GM12874 (cell line): ENCODE measurements around the gene BOK.

Source experiments
- TF ChIP-seq, protein P1 (sequence below): IDR thresholded peaks from 2 replicates; pipeline ENCODE4 v1.5.1; 2011; ENCODE audit warnings: low read depth, mild to moderate bottlenecking, control low read depth, low read length, moderate library complexity; ENCODE audit not compliant: insufficient read depth

Gene BOK

DNA sequence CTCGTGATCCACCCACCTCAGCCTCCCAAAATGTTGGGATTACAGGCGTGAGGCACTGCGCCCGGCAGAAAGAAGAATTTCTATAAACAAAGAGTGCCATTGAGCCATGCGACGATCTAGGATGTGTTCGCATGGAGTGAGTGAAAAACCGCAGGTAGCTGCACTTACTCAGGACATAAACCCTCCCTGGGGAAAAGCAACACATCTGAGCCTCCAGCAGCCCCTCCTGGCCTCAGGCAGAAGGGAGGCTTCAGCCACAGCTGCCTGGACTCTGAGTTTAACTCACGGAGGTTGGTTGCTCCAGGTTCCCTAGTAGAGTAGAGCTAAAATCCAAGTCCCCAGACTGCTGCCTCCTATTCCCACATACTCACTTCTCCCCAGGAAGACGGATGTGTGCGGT lies 38.9 kb upstream of the BOK start:
- TF ChIP-seq, protein P1, sequence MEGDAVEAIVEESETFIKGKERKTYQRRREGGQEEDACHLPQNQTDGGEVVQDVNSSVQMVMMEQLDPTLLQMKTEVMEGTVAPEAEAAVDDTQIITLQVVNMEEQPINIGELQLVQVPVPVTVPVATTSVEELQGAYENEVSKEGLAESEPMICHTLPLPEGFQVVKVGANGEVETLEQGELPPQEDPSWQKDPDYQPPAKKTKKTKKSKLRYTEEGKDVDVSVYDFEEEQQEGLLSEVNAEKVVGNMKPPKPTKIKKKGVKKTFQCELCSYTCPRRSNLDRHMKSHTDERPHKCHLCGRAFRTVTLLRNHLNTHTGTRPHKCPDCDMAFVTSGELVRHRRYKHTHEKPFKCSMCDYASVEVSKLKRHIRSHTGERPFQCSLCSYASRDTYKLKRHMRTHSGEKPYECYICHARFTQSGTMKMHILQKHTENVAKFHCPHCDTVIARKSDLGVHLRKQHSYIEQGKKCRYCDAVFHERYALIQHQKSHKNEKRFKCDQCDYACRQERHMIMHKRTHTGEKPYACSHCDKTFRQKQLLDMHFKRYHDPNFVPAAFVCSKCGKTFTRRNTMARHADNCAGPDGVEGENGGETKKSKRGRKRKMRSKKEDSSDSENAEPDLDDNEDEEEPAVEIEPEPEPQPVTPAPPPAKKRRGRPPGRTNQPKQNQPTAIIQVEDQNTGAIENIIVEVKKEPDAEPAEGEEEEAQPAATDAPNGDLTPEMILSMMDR = no peak

DNA sequence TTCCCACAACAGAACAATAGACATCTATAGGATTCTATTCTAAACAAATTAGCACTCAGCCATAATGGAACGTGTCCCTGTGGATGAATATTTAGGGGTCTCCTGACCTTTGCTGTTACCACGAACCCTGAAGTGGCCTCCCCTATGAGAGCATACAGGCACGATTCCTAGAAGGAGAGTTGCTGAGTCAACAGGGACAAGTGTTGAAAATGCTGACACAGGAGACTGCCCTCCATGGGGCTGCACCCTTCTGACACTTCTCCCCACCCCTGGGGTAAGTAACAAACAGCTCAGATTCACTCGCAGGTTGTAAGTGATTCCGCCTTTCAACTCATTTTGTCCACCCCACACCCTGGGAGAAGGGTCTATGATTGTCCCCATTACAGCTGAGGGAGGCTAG lies 36.1 kb upstream of the BOK start:
- TF ChIP-seq, protein P1 = no peak

DNA sequence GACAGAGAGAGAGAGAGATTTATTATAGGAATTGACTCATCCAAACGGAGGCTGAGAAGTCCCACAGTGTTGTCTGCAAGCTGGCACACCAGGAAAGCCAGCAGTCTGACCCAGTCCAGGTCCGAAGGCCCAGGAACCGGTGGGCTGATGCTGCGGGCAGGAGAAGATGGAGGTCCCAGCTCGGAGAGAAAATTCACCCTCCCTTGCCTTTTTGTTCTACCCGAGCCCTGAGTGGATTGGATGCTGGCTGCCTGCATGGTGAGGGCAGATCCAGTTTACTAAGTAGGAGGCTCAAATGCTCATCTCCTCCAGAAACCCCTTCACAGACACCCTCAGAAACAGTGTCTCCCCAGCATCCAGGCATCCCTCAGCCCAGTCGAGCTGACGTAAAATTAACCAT lies 28.0 kb upstream of the BOK start:
- TF ChIP-seq, protein P1 = no peak

DNA sequence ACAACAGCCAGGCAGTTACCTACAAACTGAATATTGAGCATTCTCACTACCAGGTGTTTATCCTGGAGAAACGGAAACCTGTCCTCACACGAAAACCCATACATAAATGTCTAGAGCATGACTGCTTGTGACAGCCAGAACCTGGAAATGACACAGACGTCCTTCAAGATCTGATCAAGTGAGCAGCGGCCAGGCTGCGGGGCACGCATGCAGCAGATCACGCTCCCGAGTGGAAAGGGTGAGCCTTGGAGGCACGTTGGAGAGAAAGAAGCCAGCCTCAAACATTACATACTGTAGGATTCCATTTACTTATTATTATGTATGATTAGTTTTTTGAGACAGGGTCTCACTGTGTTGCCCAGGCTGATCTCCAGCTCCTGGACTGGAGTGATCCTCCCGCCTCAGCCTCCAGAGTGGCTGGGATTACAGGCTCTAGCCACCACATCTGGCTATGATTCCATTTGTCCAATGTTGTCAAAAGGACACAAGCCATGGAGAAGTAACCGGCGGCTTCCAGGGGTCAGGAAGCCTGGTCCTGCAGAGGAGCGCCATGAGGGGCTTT lies 27.3 kb upstream of the BOK start:
- TF ChIP-seq, protein P1 = no peak

DNA sequence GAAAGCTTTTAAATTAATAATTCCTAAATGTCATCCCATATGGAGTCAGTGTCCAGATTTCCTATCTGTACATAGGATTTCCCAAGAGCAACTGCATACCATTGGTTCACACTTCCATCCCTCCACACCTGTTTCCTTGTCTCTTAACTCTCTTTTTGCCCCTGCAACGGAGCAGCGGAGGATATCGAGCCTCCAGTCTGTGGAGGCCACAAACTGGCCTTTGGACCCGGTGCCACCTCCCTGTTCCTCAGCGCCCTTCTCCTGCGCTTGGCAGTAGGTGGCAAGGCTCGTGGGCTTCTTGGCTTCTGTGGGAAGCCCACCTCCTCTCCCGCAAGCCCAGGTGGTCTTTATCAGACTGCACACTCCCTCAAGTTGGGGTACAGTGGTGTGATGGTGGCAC lies 26.4 kb upstream of the BOK start:
- TF ChIP-seq, protein P1 = no peak

DNA sequence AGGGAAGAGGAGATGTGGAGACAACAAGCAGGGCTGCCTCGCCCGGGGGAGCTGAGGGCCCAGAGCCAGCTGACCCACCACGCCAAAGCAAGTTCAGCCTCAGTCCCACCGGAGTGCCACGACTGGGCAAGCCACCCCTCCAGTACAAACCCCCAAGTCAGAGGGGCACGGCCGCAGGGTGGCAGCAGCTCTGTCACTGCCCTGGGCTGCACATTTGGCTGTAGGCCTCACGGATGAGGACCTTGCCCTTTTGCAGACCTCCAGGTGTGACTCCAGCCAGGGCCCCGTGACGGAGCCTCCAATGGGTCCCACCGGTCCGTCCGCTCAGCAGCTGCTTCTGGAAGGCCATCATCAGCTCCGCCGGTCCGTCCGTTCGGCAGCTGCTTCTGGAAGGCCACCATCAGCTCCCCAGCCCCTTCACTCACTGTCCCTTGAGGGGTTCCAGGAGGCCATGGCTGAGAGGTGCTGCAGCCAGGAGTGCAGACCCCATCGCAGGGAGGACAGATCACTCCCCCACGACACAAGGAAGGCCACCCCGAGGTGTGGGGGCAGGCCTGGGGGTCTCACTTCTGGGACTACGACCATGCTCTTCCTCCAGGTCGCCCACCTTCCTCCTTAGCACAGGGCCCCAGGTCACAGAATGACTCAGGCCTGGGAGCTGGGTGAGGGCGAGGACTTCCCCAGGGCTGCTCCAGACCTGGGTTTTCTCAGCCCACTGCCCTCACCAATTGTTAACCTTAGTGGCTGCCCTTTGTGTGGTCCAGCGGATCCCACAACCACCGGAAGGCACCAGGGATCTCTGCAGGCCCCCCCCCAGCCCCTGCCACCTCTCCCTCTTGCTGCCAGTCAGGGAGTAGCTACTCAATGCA lies 25.6 kb upstream of the BOK start:
- TF ChIP-seq, protein P1 = no peak

DNA sequence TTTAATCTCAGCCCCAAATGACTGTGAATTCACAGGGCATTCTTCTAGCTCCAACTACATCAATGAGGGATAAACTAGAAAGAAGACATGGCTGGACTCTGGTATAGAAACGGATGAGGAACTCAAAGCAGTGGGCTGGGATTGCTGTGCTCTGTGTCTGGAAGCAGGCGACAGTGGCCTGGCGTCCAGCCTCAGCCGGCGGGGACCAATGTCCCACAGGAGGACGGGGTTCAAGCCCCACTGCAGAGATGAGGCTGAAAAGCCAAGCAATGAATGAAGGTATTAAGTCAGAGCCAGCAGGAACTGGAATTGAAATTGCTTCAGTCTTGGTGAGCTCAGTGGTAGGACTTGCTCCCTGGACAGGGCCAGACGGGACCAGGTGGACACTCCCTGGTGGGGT lies 24.3 kb upstream of the BOK start:
- TF ChIP-seq, protein P1 = no peak
